Lower lobe of right lung (tissue), 2 donors: ENCODE data around the gene ELP5. TPM values are rescaled to one million over a fixed set of nuclear protein-coding genes. Genes with fewer than 3 reads are reported as not detected.

Experiments used
- ATAC-seq, 2 donors: fragments of 200-7000 bp; cut with Tn5 transposase; one replicate each; pipeline ENCODE4 v1.9.1; 2020 to 2022; ENCODE audit warnings: mild to moderate bottlenecking in 2 of 2, moderate library complexity in 2 of 2
- DNase-seq: peaks from one replicate; pipeline ENCODE4 v3.0.0-alpha.2; 2020
- H3K27ac ChIP-seq: fragments of 200-600 bp; one replicate; pipeline ENCODE4 v1.8.0; 2022
- H3K27me3 ChIP-seq: fragments of 200-600 bp; one replicate; pipeline ENCODE4 v1.8.0; 2022; ENCODE audit warnings: low read depth
- H3K36me3 ChIP-seq: fragments of 200-600 bp; one replicate; pipeline ENCODE4 v1.8.0; 2022; ENCODE audit warnings: mild to moderate bottlenecking
- H3K4me1 ChIP-seq: fragments of 200-600 bp; one replicate; pipeline ENCODE4 v1.8.0; 2022
- H3K4me3 ChIP-seq: fragments of 200-600 bp; one replicate; pipeline ENCODE4 v1.8.0; 2022; ENCODE audit warnings: mild to moderate bottlenecking
- H3K9me3 ChIP-seq: fragments of 200-600 bp; one replicate; pipeline ENCODE4 v1.8.0; 2022
- intact Hi-C: fragments of 100-400 bp; cut with DNase I; formaldehyde crosslinking; loops from one replicate; pipeline ENCODE4 v1.11.0; 2022
- total RNA-seq: library from RNA; stranded (reverse); fragmentation: NEBNext Ultra II Directional; extraction: Animal tissue kit (Norgen Biotek cat#: 25700); gene quantifications from one replicate; pipeline ENCODE4 v1.2.1, GENCODE V29; 2021
- TF ChIP-seq, protein P1 (sequence below): fragments of 200-600 bp; IDR thresholded peaks from one replicate; pipeline ENCODE4 v1.8.0; 2022; ENCODE audit warnings: antibody characterized with exemption, mild to moderate bottlenecking
- donor health status: DM: no; HTN: yes; CAD: no; lungs with severe emphysema.

ELP5 gene
- total RNA-seq, 1 donor from 2014 or later: 33.2 TPM

DNA sequence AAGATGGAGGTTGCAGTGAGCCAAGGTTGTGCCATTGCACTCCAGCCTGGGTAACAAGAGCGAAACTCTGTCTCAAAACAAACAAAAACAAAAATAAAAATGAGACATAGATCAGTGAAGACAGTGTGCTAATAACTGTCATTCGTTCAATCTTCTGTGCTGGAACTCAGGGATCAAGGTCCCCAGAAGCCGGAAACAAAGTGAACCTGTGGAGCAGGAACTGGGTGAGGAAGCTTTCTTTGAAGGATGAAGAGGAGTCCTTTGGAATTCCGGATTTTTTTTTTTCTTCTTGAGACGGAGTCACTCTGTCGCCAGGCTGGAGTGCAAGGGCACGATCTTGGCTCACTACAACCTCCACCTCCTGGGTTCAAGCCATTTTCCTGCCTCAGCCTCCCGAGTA is 27.4 kb downstream of the ELP5 start:
- intact Hi-C loops: no loop called here

DNA sequence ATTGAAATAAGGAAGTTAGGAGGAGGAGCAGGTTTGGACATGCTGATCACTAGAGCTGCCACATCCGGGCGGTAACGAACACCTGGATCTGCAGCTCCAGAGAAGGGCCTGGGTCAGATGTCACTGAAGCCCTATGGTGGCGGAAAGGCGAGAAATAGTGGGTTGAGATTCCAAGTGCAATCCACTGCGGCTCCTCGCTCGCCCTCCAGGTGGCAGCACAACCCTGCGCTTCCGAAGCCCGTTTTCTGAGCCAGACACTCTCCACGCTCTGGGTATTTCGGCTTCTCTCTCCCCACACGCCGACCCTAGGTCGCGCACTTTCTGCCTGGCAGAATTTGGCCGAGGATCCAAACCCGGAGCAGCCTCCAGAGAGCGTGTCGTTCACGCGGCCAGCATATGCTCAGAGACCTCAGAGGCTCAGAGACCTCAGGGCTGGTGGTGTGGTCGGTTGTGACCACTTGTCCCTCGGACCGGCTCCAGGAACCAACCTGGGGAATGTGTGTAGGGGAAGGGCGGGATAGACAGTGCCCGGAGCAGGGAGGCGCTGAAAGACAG is 28.6 kb downstream of the ELP5 start:
- TF ChIP-seq, protein P1, sequence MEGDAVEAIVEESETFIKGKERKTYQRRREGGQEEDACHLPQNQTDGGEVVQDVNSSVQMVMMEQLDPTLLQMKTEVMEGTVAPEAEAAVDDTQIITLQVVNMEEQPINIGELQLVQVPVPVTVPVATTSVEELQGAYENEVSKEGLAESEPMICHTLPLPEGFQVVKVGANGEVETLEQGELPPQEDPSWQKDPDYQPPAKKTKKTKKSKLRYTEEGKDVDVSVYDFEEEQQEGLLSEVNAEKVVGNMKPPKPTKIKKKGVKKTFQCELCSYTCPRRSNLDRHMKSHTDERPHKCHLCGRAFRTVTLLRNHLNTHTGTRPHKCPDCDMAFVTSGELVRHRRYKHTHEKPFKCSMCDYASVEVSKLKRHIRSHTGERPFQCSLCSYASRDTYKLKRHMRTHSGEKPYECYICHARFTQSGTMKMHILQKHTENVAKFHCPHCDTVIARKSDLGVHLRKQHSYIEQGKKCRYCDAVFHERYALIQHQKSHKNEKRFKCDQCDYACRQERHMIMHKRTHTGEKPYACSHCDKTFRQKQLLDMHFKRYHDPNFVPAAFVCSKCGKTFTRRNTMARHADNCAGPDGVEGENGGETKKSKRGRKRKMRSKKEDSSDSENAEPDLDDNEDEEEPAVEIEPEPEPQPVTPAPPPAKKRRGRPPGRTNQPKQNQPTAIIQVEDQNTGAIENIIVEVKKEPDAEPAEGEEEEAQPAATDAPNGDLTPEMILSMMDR: peak; percentile 96
- peak overlapping the region; percentile 70 for H3K27ac ChIP-seq
- no peaks in the 10 kb centered on the region for H3K9me3 ChIP-seq
- peak; percentile 86 for DNase-seq
- no peaks in the 10 kb centered on the region for H3K36me3 ChIP-seq
- H3K4me1 ChIP-seq: peaks cover 27% of the 10 kb centered on the region
- peak; percentile 88 to 93 for ATAC-seq
- peak overlapping the region; percentile 52 for H3K4me3 ChIP-seq
- intact Hi-C loops: no loop called here
- peaks cover 12% of the 10 kb centered on the region for H3K27me3 ChIP-seq

More for the DNA sequence above, 27.4 kb downstream of the ELP5 start:
- Histone ChIP-seq H3K4me1 (peaks cover 27% of the 10 kb centered on the region), H3K27ac (no peak overlapping the region), H3K9me3 (no peaks in the 10 kb centered on the region), H3K36me3 (no peaks in the 10 kb centered on the region), H3K4me3 (no peak overlapping the region), H3K27me3 (peaks cover 12% of the 10 kb centered on the region)
- no peak for DNase-seq
- no peak for ATAC-seq
- TF ChIP-seq, protein P1: no peak

- Histone ChIP-seq H3K4me1 (peaks cover 27% of the 10 kb centered on the region), H3K9me3 (no peaks in the 10 kb centered on the region), H3K36me3 (no peaks in the 10 kb centered on the region), H3K27me3 (peaks cover 12% of the 10 kb centered on the region), H3K27ac (peak within 1 kb of the TSS; percentile 70), H3K4me3 (peak within 1 kb of the TSS; percentile 52)
- DNase-seq (peak; percentile 95), ATAC-seq (peak; percentile 95 to 97)
- intact Hi-C loops: no loop called here
- TF ChIP-seq, protein P1: no peak
Observed at GRCh38 chr17:7281074-7281952, 29.3 kb downstream of the ELP5 start, which contains the start of gene SLC2A4. TSS of gene SLC2A4 (plus strand) at chr17:7281718. CDS start at chr17:7281935, 217 bp downstream.

DNA sequence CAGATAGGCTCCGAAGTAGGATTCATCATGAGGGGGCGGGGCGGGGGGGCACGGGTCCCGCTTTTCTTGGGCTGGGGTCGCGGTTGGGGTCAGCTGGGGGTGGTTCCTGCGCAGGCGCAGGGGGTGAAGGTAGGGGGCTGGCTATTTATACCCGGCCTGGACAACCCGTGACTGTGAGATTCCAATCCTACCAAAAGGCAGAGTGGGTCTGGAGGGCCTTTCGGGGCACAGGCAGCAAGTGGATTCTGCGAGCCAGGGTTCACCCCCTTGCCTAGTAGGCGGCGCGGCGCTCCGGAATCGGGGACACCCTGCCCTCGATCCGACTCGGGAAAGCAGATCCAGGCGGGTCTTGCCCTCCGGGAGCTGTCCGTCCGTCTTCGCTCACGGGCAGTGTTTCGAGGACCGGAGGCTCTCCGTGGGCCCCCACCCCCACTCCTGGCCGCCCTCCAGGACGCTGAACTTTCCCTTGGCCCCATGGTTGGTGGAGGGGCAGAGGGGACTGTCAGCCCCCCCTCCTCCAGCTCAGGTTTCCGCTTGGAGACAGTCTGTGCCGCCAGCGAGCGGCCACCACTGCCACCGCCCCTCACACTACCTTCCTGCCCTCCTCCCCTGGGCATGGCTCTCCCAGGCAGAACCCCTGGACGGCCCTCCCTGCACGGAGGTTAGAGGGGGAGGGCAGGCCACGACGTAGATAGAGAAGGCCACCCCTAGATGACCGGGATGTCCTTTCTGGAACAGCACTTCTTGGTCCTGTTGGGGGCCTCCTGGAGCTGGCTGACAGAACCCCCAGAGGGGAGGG is 30.1 kb downstream of the ELP5 start:
- Histone ChIP-seq H3K4me1 (peaks cover 27% of the 10 kb centered on the region), H3K9me3 (no peaks in the 10 kb centered on the region), H3K27ac (no peak overlapping the region), H3K4me3 (peak overlapping the region; percentile 52), H3K36me3 (no peaks in the 10 kb centered on the region), H3K27me3 (peaks cover 12% of the 10 kb centered on the region)
- ATAC-seq: peak; percentile 1 to 3
- intact Hi-C loops: no loop called here
- TF ChIP-seq, protein P1: no peak
- DNase-seq: no peak

- no peak for DNase-seq
- H3K27me3 ChIP-seq: peaks cover 16% of the 10 kb centered on the region
- ATAC-seq: no peak
- H3K9me3 ChIP-seq: no peaks in the 10 kb centered on the region
- H3K4me1 ChIP-seq: peaks cover 27% of the 10 kb centered on the region
- peak overlapping the region; percentile 52 for H3K4me3 ChIP-seq
- no peak overlapping the region for H3K27ac ChIP-seq
- H3K36me3 ChIP-seq: no peaks in the 10 kb centered on the region
- intact Hi-C loops: no loop called here
- TF ChIP-seq, protein P1: no peak
Observed at GRCh38 chr17:7282752-7283321, 30.8 kb downstream of the ELP5 start.
